NOMO-1 (cell line): ENCODE data around the gene CPNE2.
A peak's percentile ranks its signal among the peaks of the same experiment; 100 is the strongest.
"Not testable (repeated sequence)": the region's sequence is repeated elsewhere in the genome, so short reads cannot be mapped to it uniquely, and the experiment has no call there.

Source experiments
- DNase-seq, 2 experiments: peaks; one replicate each; lab custom pipeline; 2025; ENCODE audit not compliant: unreplicated experiment in 2 of 2; lab: John Stamatoyannopoulos, UW

Gene CPNE2

DNA sequence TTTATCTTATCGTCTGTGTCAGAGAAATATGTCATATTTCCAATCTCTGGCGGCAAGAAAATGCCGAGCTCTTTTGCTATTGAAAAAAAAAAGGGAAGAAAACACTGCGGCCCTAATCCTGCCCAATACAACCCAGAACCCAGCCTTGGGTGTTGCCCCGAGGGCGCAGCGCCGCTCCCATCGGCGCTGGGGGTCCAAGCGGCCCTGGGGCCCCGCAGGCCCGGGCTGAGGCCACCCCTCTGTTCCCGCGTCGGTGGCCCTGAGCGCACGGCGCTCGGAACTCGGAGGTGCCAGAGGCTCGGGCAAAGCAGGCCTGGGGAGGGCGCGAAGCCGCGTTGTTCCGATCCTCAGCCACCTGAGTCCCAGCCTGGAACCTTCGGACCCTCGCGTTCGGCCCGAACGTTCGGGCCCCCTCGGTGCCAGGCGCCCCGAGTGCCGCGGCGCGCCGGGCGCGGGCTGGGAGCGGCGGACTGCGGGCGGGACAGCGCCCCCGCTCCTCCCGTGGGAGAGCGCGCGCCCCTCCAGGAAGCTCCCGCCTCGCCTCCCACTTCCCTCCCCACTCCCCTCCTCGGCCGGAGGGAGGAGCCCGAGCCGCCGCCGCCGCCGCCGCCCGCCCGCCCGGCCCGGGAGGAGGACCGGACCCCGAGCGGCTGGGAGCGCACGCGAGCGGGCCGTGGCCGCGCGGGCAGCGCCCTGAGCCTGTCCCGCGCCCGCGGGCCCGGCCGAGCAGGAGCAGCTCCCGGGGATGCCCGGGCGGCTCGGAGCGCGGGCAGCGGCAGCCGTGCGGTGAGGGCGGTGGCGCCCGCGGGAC is at the start of gene CPNE2:
TSS of gene CPNE2 (plus strand) at position 609 of the 811 bp plus-strand sequence. CDS start 18,160 bp downstream, outside the sequence.
- DNase-seq: peak; percentile 29 to 67

DNA sequence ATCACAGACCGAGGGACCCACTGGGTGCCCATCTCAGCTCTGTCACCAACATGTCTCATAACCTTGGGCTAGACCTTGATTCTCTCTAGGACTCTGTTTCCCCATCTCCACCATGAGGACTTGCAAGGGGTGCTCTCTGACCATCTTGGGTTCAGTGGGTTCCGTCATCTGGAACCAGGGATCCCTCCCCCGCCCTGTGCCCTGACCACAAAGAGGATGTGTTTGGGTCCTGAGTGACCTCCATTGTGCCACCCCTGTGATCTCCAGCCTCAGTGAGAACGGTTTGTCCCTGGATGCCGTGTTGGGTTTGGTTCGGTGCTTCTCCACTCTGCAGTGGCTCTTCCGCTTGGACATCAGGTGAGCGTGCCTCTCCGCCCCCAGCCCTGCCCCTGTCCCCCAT is 49.1 kb upstream of the CPNE2 start:
- DNase-seq: no peak

DNA sequence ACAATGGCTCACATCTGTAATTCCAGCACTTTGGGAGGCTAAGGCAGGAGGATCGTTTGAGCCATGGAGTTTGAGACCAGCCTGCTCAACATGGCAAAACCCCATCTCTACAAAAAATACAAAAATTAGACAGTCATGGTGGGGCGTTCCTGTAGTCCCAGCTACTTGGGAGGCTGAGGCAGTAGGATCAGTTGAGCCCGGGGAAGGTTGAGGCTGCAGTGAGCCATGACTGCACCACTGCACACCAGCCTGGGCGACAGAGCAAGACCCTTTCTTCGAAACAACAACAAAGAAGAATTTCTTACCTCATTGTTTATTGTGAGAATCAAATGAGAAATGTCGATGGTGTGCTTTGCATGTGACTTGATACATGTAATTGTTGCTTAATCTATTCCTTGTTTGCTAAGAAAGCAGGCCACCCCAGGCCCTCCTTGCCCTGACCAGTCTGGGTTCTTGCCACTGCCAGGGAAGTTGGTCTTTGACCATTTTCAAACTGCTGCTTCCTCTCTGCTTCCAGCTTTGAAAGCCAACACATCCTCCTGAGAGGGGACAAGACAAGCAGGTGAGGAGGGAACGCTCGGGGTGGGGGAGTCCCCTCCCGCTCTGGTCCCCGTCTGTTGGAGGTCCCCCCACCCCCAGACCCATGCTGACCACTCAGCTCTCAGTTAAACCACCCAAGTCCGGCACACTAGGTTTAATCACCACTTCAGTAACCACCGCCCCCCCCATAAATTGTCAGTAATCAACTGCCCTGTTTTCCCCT is 47.3 kb upstream of the CPNE2 start:
- DNase-seq: no peak

DNA sequence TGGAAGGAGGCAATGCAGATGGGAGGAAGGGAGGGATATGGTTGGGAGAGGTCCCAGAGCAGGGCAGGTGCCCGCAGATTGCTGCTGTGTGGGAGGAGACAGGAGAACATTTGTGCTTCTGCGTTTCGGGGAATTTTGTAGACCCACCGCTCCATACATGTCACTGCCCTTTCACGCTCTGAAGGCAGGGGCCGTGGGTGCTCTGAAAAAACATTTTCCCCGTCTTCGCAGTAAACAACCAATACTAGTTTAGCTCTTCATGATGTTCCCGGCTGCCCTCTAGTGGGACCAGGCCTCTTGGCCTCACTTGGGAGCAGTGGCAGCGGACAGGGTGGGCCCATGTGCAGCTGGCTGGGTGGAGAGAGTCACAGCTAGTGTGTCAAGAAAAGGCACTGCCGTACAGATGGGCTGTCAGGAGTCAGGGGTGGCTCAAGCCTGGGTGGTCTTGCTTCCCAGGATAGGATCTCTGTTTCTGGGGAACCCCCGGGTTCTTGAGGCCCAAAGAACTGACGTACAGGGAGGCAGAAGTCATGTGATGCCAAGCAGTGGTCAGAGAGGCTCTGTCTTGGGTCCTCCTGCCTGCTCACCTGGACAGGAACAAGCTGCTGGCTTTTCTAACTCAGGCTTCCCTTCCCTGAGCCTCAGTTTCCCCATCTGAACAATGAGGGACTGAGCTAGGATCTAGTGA is 46.5 kb upstream of the CPNE2 start:
- DNase-seq: no peak

DNA sequence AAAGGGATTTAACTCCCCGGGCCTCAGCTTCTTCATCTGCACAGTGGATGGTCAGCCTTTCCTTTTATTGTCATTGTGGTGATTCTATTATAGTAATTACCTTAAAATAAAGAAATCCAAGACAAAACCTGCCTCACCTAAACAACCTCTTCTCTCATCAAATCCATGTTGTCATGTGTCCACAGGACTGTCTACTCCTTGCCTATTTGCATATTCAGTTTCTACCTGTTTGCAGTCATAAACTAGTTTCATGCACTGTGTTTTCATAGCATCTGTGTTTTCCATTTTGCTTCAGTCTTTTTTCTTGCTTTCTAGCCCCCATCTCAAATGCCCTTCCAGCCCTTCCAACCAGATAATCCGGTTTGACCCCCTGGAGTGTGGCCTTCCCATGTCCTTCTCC is 44.3 kb upstream of the CPNE2 start:
- DNase-seq: no peak

DNA sequence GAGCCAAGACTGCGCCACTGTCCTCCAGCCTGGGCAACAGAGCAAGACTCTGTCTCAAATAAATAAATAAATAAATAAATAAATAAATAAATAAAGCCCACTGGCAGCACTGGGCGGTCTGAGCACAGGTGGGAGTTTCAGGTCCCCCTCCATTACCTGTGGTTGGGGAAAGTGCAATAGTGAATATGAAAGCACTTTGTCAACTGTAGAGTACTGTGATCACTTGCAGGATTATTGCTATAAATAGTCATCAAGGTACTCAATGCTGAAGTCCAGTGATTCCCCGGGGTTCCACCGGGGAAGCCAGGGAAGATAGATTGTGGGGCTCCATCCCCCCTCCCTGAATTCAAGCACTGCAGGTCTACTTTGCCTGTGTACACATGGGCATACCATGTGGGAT is 42.7 kb upstream of the CPNE2 start:
- no peak for DNase-seq

DNA sequence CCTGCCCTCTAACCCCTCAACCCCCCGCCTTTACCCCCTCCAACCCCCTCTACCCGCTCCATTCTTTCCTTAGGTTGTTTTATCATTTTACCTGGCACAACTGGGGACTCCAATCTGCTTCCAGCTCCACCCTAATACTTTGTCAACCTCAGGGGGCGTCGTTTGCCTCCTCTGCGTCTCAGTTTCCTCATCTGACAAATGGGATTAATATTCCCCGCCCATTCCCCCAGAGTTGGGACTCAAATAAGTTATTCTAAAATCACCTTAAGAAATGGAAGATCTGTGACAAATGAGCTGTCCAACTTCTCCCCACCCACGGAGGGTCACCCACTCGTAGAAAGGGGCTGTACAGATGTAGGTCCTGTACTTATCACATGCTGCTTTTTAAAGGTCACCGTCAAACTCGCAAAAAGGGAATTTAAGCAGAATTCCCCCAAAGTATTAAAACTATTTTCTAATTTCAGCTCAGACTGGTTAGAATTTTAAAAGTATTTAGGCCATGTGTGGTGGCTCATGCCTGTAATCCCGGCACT is 40.6 kb upstream of the CPNE2 start:
- DNase-seq: no peak

DNA sequence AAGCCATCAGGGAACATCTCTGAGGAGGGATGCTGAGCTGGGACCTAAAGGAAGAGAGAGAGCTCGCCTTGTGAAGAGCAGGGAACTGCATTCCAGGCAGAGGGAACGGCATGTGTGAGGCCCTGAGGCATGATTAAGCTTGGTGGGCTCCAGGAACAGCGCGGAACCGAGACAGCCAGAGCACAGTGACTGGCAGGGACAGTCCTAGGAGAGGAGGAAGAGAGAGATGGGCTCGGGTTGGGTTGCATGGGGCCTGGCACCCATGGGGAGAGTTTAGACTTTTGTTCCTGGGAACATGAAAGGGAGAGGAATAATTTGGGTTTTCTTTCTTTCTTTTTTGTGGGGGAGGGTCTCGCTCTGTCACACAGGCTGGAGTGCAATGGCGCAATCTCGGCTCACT is 39.2 kb upstream of the CPNE2 start:
- DNase-seq: no peak

DNA sequence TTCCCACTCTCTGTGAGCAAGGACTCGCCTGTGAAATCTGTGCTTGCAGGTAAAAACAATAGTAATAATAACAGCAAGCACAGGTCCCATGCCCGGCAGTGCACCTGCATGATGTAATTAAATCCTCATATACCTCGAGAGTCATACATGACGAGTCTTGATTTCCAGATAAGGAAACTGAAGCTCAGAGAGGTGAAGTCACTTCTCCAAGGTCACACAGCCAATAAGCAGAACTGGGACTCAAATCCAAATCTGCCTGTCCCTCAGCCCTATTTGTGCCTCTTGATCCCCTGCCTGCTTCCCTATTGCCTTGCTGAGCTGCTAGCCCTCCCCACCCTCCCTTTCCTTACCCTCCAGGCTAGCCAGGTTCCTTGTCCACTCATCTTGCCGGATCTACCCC is 38.0 kb upstream of the CPNE2 start:
- no peak for DNase-seq

DNA sequence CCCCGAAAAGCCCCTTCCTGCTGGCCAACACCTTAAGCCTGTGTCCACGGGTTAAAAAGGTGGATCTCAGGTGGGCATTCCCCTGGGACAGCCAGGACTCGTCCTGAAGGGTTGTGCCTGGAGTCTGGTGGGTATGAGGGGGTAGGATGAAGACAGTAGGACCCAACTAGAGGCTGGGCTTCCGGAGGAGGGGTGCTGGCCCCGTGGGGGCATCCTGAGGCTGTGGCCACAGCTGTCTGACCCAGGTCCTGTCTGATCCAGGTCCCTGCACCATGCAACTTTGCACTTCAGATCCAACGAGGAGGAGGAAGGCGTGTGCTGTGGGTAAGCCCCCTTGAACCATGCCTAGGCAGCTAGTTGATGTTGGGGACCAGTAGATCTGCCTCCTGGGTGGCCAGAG is 37.6 kb upstream of the CPNE2 start:
- no peak for DNase-seq

DNA sequence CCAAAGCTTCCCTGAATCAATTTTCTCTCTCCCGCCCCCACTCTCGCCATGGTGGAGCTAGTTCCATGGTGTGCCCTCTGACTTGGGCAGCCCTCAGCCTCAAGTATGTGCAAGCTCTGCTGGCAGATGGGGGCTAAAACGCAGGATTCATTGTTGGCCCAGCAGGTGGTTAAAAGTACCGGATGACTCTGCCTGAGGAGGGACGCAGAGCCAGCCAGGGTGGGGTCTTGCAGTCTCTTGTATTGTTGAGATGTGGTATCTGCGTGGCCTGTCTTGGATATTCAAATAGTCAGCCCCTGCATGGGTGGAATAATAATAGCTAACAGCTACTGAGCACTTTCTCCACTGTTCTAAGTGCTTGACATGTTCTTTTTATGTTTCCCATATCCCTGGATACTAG is 36.7 kb upstream of the CPNE2 start:
- no peak for DNase-seq

DNA sequence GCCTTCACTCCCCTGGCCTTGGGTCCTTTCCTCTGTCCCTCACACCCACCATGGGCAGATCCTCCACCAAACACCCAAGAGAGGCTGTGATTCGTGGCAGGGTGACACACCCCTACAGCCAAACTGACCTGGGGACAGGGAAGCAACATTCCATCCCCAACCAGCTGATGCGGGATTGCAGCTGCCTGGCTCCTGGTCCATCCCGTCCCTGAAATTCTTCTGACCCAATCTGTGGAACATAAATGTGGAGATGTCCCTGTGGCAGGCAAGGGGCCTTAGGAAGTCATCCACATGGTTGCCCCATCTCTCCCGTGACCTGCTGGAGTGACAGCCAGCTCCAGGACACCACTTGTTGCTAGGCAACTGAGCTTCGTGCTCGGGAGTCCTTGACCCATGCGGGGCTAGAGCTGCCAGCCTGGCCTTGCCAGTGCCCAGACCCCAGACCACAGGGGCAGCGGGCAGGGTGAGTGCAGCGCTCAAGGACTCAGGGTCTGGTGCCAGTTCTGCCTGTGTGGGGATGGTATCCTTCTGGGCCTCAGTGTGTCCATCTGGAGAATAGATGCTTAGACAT is 34.0 kb upstream of the CPNE2 start:
- no peak for DNase-seq

DNA sequence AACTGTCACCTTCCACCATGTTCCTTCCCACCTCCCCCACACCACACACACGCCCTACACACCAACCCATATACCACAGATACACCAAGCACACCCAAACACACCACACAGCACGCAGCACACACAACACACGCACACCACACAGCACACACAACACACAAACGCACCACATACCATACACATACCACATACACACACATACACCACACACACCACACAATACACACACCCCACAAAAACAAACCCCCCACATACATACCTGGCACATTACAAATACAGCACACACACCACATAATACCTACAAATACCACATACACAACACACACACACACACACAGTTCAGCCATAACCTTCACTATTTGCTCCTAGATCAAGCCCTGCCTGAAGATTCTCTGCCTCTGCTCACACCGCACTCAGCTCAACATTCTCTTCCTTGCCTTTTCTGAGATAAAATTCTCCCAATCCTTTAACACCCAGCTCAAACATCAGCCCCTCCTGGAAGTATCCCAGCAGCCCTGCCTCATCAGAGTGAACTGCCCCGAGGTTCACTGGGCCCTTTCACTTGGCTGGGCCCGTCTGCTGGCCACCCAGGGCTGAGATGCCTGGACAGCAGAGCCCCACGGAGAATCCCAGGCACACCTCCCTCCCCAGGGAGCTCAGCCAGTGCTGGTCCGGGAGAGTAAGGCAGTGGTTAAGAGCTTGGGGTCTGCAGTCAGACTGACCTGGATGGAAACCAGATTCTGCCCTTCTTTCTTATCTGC is 31.9 kb upstream of the CPNE2 start:
- DNase-seq: no peak

DNA sequence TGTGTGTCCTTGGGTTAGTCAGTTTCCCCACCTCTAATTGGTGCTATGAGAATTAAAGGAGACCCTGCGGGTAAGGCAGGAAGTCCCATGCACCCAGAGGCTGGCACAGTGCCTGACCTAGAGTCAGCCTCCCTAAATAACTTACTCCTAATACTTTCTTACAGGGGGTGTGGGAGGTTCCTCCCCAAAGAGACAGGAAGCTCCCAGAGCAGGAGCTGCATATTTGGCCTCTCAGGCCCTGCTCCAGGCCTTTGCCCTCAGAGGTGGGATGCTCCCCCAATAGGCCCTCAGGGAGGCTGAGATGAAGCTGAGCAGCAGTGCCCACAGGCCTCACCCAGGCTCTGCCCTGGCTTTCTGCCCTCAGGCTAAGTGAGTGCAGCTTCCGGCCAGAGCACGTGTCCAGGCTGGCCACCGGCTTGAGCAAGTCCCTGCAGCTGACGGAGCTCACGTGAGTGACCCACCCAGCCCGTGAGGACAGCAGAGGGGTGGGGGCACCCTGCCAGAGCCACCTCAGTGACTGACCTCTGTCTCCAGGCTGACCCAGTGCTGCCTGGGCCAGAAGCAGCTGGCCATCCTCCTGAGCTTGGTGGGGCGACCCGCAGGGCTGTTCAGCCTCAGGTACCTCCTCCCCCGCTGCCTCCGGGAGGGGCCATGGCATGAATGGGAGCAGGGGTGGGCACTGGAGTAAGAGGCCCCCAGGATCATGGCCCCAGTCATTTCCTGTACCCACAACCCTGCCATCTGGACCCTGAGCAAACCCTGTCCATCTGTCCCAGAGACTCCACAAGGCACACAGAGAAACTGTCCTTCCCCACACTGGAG is 31.1 kb upstream of the CPNE2 start:
- DNase-seq: no peak

DNA sequence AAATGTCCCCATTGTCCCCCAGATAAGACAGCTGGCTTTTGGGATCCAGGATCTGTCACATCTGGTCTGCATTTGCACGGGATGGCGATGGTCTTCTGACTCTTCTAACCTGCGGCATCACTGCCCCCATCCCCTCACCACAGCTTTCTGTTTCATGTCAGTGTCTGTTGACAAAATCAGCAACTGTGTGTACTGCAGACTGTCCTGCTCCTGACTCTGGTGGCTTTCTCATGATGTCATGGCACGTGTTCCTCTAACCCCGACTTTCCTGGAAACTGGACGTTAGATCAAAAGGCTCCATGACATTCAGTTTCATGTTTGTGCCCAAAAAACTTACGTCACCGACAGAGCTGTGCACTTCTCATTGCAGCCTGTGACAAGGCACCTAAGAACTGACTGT is 30.1 kb upstream of the CPNE2 start:
- no peak for DNase-seq

DNA sequence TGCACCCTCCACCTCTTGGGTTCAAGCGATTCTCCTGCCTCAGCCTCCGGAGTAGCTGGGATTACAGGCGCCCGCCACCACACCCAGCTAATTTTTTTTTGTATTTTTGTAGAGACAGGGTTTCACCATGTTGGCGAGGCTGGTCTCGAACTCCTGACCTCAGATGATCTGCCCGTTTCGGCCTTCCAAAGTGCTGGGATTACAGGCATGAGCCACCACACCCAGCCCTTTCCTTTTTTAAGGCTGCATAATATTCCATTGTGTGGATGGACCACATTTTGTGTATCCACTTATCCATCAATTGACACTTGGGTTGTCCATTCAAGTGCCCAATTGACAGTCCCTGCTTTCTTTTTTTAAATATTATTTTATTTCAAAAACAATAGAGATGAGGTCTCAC is 29.2 kb upstream of the CPNE2 start:
- not testable (repeated sequence) for DNase-seq

DNA sequence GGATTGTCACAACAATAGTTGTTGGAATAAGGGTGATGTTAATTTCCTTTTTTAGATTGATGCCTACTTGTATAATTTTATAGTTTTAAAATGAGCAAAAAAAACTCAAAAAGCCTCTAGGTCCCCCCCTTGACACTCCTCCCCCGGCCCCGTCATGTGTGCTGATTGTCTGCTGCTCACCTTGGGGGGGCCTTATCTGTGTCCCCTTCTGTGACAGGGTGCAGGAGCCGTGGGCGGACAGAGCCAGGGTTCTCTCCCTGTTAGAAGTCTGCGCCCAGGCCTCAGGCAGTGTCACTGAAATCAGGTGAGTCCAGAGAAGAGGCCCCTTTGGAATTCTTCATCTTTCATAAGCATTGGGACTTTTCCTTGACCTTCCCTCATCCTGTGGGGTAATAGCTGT is 27.4 kb upstream of the CPNE2 start:
- DNase-seq: no peak

DNA sequence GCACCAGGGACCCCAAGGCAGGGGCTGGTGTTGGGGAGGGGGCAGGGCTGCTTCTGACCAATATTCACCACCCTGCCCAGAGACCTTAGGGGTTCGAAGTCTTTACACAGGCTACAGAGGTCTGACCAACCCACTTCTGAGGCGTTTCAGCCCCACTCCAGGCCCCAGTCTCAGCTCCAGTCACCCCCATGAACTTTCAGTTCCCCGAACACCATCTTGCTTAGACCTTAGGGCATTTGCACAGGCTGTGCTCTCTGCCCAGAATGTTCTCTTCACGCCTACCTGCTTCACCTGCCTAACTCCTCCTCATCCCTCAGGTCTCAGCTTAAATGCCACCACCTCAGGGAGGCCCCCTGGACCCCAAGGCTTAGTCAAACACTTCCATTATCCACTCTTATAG is 25.8 kb upstream of the CPNE2 start:
- no peak for DNase-seq

DNA sequence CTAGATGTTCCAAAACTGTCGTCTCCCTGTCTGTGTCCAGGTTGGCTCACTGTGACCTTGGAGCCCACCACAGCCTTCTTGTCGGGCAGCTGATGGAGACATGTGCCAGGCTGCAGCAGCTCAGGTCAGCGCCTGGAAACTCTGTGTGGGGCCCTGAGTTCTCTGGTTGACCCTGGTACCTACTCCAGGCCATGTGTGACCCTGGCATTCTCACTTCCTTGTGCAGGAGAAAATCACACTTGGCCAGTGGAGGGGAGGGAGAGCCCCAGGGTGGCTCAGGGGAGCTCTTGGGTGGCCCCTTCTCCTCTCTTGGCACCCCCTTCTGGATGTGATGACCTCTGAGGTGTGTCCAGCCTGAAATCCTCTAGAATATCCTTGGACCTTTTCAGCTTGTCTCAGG is 25.0 kb upstream of the CPNE2 start:
- no peak for DNase-seq
